ENCODE results near the gene FLII.

DNA sequence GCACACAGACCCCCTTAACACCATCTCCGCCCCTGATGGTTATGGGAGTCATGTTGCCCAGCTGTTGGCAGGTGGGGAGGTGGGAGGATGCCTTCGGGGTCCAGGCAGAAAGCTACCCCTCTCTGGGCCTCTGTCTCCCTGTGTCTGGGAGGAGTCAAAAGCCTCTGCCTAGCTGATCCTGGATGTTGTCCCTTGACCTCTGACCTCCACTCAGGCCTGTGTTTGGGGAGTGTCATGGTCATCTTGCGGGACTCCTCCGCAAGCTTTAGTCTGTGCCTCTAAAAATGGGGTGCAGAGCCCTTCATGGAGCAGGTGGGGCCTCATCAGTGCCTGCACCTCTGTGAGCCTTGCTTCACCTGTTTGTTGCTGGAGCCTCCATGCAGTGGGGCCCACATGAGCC is 29.3 kb downstream of the FLII start:
- TF ChIP-seq EZH2 (IDR thresholded peaks at IDR 0.05; ENCODE audit: low read depth) = no peak
- TF ChIP-seq CTCF (conservative IDR thresholded peaks at IDR 0.05) = no peak
